GM18868 (cell line): ENCODE data around the gene LEFTY1.

ENCODE experiments used
- ATAC-seq: cut with Tn5 transposase; IDR thresholded peaks from one replicate; pipeline ENCODE4 v1.9.1; 2021; ENCODE audit warnings: mild to moderate bottlenecking, moderate library complexity; ENCODE audit not compliant: unreplicated experiment

Gene LEFTY1

DNA sequence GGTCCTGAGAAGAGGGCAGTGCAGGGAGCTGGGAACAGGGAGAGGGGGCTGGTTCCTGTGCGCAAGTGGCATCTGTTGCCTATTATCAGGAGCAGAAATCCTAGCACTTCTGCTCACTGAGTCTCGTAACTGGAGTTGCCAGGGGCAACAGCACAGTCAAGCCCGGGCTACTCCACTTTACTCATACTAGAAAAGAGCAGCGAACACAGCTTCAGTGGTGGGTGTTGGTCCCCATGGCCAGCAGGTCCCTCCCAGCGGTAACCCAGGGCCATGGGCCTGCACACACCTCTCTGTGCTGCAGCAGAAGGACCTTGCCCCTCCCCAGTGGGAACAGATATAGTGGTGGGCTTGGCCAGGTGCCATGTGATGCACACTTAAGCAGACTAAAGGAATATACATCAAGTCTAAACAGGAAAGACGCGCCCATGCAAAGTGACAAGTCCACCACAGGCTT is 26.6 kb upstream of the LEFTY1 start:
- no peak for ATAC-seq

- no peak for ATAC-seq
Measured at GRCh38 chr1:225914947-225915346, 26.0 kb upstream of the LEFTY1 start.

GRCh38 chr1:225914391-225914790 is 25.4 kb upstream of the LEFTY1 start:
- ATAC-seq = no peak

DNA sequence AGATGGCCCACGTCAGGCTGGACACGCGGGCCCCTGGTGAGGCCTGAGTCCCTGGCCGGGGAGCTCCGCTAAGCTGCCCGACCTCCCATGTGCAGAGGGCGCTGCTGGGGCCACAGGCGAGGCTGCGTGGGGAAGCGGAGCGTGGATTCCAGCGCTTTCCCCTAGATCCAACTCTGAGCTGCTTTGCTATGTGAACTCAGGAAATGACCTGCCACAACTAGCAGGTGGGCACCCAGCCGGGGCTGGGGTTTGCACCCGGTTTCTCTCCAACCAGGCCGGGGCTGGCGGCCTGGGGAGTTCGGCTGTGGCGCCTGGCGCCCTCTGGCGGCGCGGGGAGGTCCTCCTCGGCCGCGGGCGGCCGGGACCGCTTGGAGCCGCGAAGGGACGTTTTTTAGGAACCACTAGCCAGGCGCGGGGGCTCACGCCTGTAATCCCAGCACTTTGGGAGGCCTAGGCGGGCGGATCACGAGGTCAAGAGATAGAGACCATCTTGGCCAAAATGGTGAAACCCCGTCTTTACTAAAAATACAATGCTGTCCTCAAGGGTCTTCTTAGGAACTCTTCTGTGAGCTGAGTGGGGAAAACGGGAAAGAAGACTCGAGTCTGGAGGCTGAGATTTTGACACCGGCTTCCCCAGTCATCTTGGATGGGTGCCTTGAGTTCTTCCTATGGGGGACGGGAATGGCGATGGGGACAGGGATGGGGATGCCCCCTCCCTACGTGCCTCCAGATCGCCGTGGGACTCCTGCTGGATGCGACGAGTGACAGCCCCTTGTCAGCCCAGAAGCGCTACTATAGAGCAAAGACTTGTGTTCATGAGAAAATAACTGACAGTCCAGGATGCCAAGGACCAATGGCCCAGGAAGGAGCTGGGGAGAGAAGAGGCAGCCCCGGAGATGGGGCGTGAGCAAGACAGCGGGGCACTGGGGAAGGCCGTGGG is 22.5 kb upstream of the LEFTY1 start:
- peak; percentile 79 for ATAC-seq

GRCh38 chr1:225909477-225909876 is 20.5 kb upstream of the LEFTY1 start:
- ATAC-seq = no peak

- no peak for ATAC-seq
Measured at GRCh38 chr1:225908773-225909172, 19.8 kb upstream of the LEFTY1 start.

DNA sequence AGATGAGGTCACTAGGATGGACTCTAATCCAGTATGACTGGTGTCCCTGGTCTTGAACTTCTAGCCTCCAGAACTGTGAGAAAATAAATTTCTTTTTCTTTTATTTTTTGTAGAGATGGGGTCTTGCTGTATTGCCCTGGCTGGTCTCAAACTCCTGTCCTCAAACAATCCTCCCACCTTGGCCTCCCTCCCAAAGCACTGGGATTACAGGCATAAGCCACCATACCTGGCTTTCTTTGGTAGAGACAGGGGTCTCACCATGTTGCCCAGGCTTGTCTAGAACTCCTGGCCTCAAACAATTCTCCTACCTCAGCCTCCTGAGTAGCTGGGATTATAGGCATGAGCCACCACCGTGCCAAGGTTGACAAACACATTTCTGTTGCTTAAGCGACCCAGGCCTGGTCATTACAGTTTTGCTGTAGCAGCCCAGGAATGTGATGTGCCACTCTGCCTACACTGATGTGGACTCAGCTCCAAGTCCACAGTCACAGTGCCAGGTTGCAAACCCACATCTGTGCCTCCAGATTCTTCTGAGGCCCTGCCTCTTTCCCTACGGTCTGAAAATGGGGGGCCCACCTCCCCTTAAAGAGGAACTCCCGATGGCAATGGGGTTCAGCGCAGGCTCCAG is 19.2 kb upstream of the LEFTY1 start:
- ATAC-seq = no peak

- ATAC-seq = no peak
Measured at GRCh38 chr1:225907341-225907740, 18.4 kb upstream of the LEFTY1 start.

DNA sequence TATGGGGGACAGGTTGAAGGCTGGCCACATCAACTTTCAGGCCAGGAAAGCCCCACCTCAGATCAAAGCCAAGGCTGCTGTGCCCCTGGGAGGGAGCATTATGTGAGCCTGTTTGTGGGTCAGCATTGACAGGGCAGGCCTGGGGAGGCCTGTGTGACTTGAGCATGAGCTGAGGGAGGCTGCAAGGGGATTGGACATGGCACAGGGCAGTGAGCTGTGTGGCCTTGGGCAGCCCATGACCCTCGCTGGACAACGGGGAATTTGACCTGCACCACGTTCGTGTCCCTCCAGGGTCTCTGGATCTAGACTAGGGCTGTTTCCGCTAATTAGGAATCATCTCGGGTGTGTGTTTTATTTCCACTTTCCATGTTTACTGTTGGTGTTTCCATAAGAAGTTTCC is 17.5 kb upstream of the LEFTY1 start:
- ATAC-seq = no peak

- no peak for ATAC-seq
Measured at GRCh38 chr1:225903623-225904022, 14.7 kb upstream of the LEFTY1 start.

GRCh38 chr1:225899044-225899925 is 10.3 kb upstream of the LEFTY1 start:
- no peak for ATAC-seq

DNA sequence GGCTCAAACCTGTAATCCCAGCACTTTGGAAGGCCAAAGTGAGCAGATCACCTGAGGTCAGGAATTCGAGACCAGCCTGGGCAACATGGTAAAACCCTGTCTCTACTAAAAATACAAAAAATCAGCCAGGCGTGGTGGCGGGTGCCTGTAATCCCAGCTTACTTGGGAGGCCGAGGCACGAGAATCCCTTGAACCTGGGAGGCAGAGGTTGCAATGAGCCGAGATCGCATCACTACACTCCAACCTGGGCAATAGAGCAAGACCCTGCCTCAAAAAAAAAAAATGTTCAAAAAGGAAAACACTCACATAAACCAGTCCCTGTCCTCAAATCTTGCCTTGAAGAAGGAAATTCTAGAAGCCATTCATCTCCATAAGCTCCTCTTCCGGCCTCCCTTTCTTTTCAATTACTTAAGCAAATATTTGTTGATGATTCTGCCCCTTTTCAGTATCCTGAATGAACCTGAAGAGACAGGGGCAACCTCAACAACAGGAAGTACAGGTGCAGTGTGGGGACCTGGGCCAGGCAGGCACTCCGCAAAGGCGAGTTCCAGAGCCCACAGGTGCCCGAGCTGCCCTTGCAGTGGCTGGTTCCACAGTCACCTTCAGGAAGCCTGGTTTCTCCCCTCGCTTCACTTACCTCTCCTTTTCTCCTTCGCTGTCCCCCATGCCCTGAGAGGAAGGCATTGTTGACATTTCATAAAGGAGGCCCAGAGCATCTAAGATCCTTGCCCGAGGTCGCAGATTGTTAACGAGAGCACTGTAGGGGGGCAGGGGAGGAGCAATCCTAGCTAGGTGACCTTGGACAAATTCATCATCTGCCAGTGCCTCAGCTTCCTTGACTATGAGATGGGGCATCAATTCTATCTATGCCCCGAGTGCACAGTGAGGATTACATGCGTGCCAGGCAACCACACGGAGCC is 8.9 kb upstream of the LEFTY1 start:
- ATAC-seq = no peak

DNA sequence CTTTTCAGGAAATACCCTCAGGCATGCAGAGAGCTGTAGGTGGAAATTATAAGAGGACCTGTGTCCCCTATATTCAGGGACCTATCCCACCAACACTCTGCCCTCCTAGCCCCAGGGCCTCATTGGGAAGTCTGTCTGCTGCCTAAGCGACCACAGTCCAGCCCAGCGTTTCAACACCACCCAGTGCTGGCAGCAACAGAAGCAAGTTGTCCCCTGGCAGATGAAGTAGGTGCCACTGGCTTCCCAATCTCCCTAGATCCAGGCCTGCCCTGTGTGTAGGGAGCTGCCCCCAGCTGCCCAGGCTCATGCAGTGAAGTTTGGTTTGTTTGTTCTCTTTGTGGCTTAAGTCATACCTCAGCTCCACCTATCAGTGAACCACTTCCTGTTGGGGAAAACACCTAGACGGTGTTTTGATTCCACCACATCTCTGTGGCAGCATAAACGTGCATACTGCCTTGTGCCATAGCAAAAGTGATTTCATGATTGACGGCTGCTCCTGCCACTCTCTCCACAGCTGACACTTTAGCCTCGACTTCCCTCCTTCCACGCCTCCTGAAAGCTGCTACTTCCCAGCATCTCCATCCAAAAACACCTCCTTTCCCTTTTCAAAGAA is 8.1 kb upstream of the LEFTY1 start:
- peak; percentile 100 for ATAC-seq

- no peak for ATAC-seq
Measured at GRCh38 chr1:225896494-225896893, 7.5 kb upstream of the LEFTY1 start.

- no peak for ATAC-seq
Measured at GRCh38 chr1:225892307-225892706, 3.4 kb upstream of the LEFTY1 start.

- no peak for ATAC-seq
Measured at GRCh38 chr1:225891229-225891972, 2.5 kb upstream of the LEFTY1 start.

DNA sequence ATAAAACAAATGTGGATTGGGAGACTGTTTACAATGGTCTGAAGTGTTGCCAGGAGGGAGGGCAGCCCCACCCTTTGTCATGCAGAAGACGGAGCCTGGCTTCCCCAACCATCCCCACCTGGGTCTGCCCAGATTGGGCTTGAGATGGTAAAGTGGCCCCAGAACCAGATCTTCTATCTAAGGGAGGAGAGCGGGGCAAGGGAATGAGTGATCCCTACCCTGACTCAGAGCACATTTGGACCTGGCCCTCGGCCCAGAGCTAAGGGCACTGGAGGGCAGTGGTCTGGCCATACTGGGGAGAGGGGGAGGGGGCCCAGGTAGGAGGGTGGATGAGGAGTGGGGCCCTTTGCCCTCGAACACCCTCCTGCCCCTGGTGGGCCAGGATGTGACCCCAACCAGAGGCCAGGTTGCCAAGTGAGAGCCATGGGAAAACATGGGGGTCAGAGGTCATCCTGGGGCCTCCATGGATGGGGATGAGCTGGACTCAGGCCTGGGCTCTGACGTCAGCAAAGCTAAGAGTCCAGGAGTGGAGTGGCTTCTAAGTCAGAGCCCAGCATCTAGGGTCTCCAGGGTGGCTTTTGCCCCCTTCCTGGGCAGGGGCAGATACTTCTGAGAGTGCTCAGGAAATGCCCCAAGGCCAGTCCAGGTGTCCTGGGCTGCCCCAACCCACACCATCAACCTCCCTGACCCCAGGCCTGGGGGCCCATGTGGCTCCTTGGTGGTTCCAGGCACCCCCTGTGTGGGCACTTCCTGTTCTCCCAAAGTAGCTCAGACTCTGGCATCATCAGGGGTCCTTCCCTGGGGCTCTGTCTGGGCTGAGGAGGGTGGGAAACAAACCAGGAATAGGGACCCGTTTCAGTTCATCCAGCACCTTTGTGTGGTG is 1.6 kb upstream of the LEFTY1 start:
- ATAC-seq = no peak

DNA sequence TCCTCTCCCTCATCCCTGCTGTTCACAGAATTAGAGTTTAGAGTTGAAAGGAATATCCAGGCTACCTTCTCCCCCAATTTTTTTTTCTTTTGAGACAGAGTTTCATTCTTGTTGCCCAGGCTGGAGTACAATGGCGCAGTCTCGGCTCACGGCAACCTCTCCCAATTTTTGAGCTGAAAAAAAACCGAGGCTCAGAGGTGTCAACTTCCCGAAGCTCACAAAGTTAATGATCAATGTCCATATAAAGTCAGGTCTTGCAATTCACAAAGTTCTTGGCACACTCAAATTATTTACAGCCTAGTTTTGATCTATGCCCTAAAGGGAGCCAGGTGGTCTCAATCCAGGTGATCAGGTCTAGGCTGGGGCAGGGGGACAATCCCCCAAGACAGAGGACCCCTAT is 797 bp upstream of the LEFTY1 start:
- ATAC-seq = no peak
